Keratinocyte (primary cell): Measurements from ENCODE around the gene ALPI. TPM values are rescaled to one million over a fixed set of nuclear protein-coding genes. Genes with fewer than 3 reads are reported as not detected.

Experiments used
- DNase-seq: peaks from one replicate; pipeline ENCODE4 v3.0.0-alpha.2; 2011; ENCODE audit warnings: low read depth, missing footprints, low spot score
- FAIRE-seq: peaks from 2 replicates; lab custom pipeline; 2011; peaks lifted over from hg19 to GRCh38; lab: Jason Lieb, UNC
- H2AFZ ChIP-seq: 2 replicates; pipeline ENCODE4 v1.6.0; 2012; ENCODE audit warnings: low read length, control low read depth, inconsistent platforms; ENCODE audit not compliant: control insufficient read depth
- H3K27ac ChIP-seq: 2 replicates; pipeline ENCODE4 v1.5.1; 2011; ENCODE audit warnings: low read length; ENCODE audit not compliant: control insufficient read depth, insufficient read depth
- H3K27me3 ChIP-seq: 3 replicates; pipeline ENCODE4 v1.6.0; 2011; ENCODE audit warnings: low read length; ENCODE audit not compliant: control insufficient read depth, insufficient read depth; ENCODE audit errors: extremely low read depth
- H3K36me3 ChIP-seq, 2 experiments: 2 replicates in 1 of 2; 3 replicates in 1 of 2; pipeline ENCODE4 v1.5.1; 2011; ENCODE audit warnings: low read length in 2 of 2, mild to moderate bottlenecking in 1 of 2; ENCODE audit not compliant: control insufficient read depth in 2 of 2, insufficient read depth in 2 of 2; ENCODE audit errors: extremely low read depth in 1 of 2
- H3K4me1 ChIP-seq: 3 replicates; pipeline ENCODE4 v1.5.1; 2011; ENCODE audit warnings: low read length; ENCODE audit not compliant: control insufficient read depth, insufficient read depth; ENCODE audit errors: extremely low read depth
- H3K4me2 ChIP-seq: 3 replicates; pipeline ENCODE4 v1.6.0; 2011; ENCODE audit warnings: low read depth, low read length; ENCODE audit not compliant: control insufficient read depth, insufficient read depth; ENCODE audit errors: extremely low read depth
- H3K4me3 ChIP-seq, 3 experiments: fragments of 200-600 bp in 1 of 3; sonication (generic) in 1 of 3; 2 replicates in 2 of 3; 3 replicates in 1 of 3; pipeline ENCODE4 v1.5.1; 2011 to 2016; ENCODE audit warnings: low read length in 3 of 3, mild to moderate bottlenecking in 3 of 3, control low read depth in 2 of 3, inconsistent platforms in 1 of 3, low read depth in 1 of 3, mixed read lengths in 1 of 3, mixed run types in 1 of 3, moderate library complexity in 1 of 3; ENCODE audit not compliant: control insufficient read depth in 2 of 3, insufficient read depth in 2 of 3; ENCODE audit errors: extremely low read depth in 1 of 3
- H3K79me2 ChIP-seq: 2 replicates; pipeline ENCODE4 v1.6.0; 2012; ENCODE audit warnings: low read length; ENCODE audit not compliant: control insufficient read depth, insufficient read depth
- H3K9ac ChIP-seq: 3 replicates; pipeline ENCODE4 v1.6.0; 2011; ENCODE audit warnings: low read length; ENCODE audit not compliant: control insufficient read depth, insufficient read depth; ENCODE audit errors: extremely low read depth
- H3K9me1 ChIP-seq: 3 replicates; pipeline ENCODE4 v1.6.0; 2011; ENCODE audit warnings: low read length; ENCODE audit not compliant: control insufficient read depth, insufficient read depth; ENCODE audit errors: extremely low read depth
- H3K9me3 ChIP-seq: 2 replicates; pipeline ENCODE4 v1.5.1; 2012; ENCODE audit warnings: low read depth, low read length; ENCODE audit not compliant: control insufficient read depth
- H4K20me1 ChIP-seq: 3 replicates; pipeline ENCODE4 v1.6.0; 2011; ENCODE audit warnings: low read length; ENCODE audit not compliant: control insufficient read depth, insufficient read depth; ENCODE audit errors: extremely low read depth
- EZH2 ChIP-seq: IDR thresholded peaks from one replicate; pipeline ENCODE4 v1.6.1; 2012; ENCODE audit warnings: inconsistent platforms, mild to moderate bottlenecking, low read length, moderate library complexity
- dilution Hi-C: fragments of 300-500 bp; cut with MboI; formaldehyde crosslinking; loops from one replicate; pipeline ENCODE4 v1.7.0; 2020; ENCODE audit warnings: low sequenced_read_pairs; ENCODE audit not compliant: extremely low pct_ligation_motif_present
- polyA plus RNA-seq, 5 experiments: library from polyadenylated mRNA; depleted of rRNA in 3 of 5; stranded (reverse) in 3 of 5; stranded (forward) in 1 of 5; unstranded in 1 of 5; fragments of >200 nt; gene quantifications; 1 replicate in 1 of 5; 2 replicates in 3 of 5; 3 replicates in 1 of 5; pipeline versions ENCODE4 v1.2.1 to v1.2.3, GENCODE V29; 2011 to 2012; ENCODE audit warnings: missing spikeins in 2 of 5, low read depth in 1 of 5, low replicate concordance in 1 of 5
- TF ChIP-seq, protein P1 (sequence below), 3 experiments: IDR thresholded peaks in 1 of 3; conservative IDR thresholded peaks in 1 of 3; optimal IDR thresholded peaks in 1 of 3; 2 replicates in 2 of 3; 3 replicates in 1 of 3; pipeline versions ENCODE3 to v1.5.1; 2011; ENCODE audit warnings: low read length in 3 of 3, mild to moderate bottlenecking in 3 of 3, moderate library complexity in 2 of 3, control low read depth in 1 of 3, inconsistent platforms in 1 of 3; ENCODE audit not compliant: insufficient read depth in 2 of 3; ENCODE audit errors: extremely low read depth in 1 of 3

Gene ALPI
- polyA plus RNA-seq, 1 donor (not counting 4 experiments of a cell fraction or from before 2014, with no cell fraction given): not detected

DNA sequence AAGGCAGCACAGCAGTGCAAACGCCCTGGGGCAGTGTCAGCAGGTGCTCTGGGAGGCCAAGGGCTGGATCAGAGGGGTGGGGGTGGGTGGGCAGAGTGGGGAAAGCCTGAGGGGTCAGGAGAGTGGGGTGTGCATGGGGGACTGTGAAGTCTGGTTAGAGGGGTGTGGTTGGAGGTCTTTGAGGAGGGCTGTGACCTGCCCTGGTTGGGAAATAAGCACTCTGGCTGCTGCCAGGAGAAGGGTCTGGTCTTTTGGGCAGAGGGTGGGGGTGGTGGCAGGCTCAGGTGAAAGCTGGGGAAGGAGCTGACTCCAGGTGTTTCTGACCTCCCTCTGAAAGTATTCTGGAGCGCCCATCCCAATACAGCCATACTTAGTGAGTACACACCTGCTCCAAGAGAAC is 4.2 kb downstream of the ALPI start:
- H3K79me2 ChIP-seq: no peaks in the 10 kb centered on the region
- FAIRE-seq (no peak), DNase-seq (no peak)
- no peak overlapping the region for H3K4me3 ChIP-seq
- no peaks in the 10 kb centered on the region for H3K4me1 ChIP-seq
- H4K20me1 ChIP-seq: no peaks in the 10 kb centered on the region
- H3K9me1 ChIP-seq: no peaks in the 10 kb centered on the region
- no peaks in the 10 kb centered on the region for H3K36me3 ChIP-seq
- H2AFZ ChIP-seq: no peak overlapping the region
- peaks cover 17% of the 10 kb centered on the region for H3K27me3 ChIP-seq
- TF ChIP-seq, protein P1, sequence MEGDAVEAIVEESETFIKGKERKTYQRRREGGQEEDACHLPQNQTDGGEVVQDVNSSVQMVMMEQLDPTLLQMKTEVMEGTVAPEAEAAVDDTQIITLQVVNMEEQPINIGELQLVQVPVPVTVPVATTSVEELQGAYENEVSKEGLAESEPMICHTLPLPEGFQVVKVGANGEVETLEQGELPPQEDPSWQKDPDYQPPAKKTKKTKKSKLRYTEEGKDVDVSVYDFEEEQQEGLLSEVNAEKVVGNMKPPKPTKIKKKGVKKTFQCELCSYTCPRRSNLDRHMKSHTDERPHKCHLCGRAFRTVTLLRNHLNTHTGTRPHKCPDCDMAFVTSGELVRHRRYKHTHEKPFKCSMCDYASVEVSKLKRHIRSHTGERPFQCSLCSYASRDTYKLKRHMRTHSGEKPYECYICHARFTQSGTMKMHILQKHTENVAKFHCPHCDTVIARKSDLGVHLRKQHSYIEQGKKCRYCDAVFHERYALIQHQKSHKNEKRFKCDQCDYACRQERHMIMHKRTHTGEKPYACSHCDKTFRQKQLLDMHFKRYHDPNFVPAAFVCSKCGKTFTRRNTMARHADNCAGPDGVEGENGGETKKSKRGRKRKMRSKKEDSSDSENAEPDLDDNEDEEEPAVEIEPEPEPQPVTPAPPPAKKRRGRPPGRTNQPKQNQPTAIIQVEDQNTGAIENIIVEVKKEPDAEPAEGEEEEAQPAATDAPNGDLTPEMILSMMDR (optimal IDR thresholded peaks at IDR 0.05 in 1 of 3, IDR thresholded peaks at IDR 0.05 in 1 of 3, conservative IDR thresholded peaks at IDR 0.05 in 1 of 3; ENCODE audit: extremely low read depth in 1 of 3, insufficient read depth in 2 of 3, low read length in 3 of 3): no peak
- no peak for TF ChIP-seq EZH2
- no peak overlapping the region for H3K27ac ChIP-seq
- no peaks in the 10 kb centered on the region for H3K9me3 ChIP-seq
- dilution Hi-C loops: no loop called here
- no peak overlapping the region for H3K9ac ChIP-seq
- no peak overlapping the region for H3K4me2 ChIP-seq

DNA sequence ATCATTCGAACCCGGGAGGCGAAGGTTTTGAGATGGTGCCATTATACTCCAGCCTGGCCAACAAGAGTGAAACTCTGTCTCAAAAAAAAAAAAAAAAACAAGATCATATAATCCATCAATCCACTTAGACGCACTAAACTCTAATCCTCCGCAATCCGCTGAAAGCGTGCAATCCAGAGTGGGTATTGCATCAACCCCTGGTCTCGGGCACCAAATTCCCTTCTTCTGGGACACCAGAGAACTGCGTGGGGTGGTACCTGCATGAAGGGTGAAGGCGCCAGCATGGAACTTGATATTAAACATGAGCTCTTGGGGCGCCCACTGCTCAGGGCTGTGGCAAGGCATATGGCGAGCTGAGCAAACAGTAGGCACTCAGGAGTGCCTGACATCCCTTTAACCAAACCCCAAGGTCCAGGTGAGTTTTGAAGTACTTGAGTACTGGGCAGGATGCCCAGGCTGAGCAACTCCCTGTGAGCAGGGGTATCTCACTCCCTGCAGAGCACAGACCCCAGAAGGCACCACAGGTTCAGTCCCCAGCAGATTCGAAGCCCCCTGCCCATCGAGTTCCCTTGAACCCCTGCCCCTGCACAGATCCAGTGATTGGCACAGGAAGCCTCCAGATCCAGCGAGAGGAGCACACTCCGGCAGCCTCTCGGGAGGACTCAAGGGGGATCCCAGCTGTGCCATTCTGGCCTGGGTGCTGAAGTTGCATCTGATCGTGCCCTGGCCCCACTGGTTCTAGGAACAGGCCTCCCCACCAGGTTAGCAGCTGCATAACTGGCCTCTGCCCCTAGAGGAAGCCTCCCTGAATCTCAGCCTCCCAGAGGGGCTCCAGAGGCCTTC is 8.0 kb downstream of the ALPI start:
- no peaks in the 10 kb centered on the region for H3K9me3 ChIP-seq

More for the DNA sequence above, 8.0 kb downstream of the ALPI start:
- TF ChIP-seq EZH2: no peak
- TF ChIP-seq, protein P1 (optimal IDR thresholded peaks at IDR 0.05 in 1 of 3, IDR thresholded peaks at IDR 0.05 in 1 of 3, conservative IDR thresholded peaks at IDR 0.05 in 1 of 3; ENCODE audit: extremely low read depth in 1 of 3, insufficient read depth in 2 of 3, low read length in 3 of 3): no peak
- Histone ChIP-seq H3K27me3 (peaks cover 7% of the 10 kb centered on the region), H3K9me1 (no peaks in the 10 kb centered on the region), H3K79me2 (no peaks in the 10 kb centered on the region), H3K36me3 (no peaks in the 10 kb centered on the region), H4K20me1 (no peaks in the 10 kb centered on the region), H3K4me2 (no peak overlapping the region), H3K4me1 (no peaks in the 10 kb centered on the region), H3K27ac (no peak overlapping the region), H3K4me3 (no peak overlapping the region), H2AFZ (no peak overlapping the region), H3K9ac (no peak overlapping the region)
- dilution Hi-C loops: no loop called here
- FAIRE-seq: no peak
- DNase-seq: no peak
